HUDEP-2 (cell line): ENCODE data around the gene MCIDAS.
A peak's percentile ranks its signal among the peaks of the same experiment; 100 is the strongest.

Source experiments
- DNase-seq, 76 experiments: peaks; one replicate each; lab custom pipeline; 2025; ENCODE audit not compliant: unreplicated experiment in 76 of 76; lab: John Stamatoyannopoulos, UW

Gene MCIDAS

GRCh38 chr5:55226934-55227663 lies at the start of gene MCIDAS:
MCIDAS (minus strand) TSS chr5:55227315; CDS start chr5:55227138, 177 bp downstream.
- peak in 45 of 76 experiments; percentile 3 to 65 (median 29) for DNase-seq

- no peak for DNase-seq
Observed at GRCh38 chr5:55276771-55277170, 49.7 kb upstream of the MCIDAS start.

GRCh38 chr5:55258339-55258738 lies 31.2 kb upstream of the MCIDAS start:
- no peak for DNase-seq

- no peak for DNase-seq
Observed at GRCh38 chr5:55254802-55255201, 27.7 kb upstream of the MCIDAS start.

- no peak for DNase-seq
Observed at GRCh38 chr5:55250064-55250463, 22.9 kb upstream of the MCIDAS start.

GRCh38 chr5:55241746-55242145 lies 14.6 kb upstream of the MCIDAS start:
- DNase-seq: no peak

- no peak for DNase-seq
Observed at GRCh38 chr5:55236800-55237199, 9.7 kb upstream of the MCIDAS start.

- no peak for DNase-seq
Observed at GRCh38 chr5:55234121-55234700, 7.1 kb upstream of the MCIDAS start.

- DNase-seq: peak in 59 of 76 experiments; percentile 5 to 69 (median 36)
Observed at GRCh38 chr5:55232985-55233928, 6.1 kb upstream of the MCIDAS start, which contains the start of gene CCNO. CCNO (minus strand) TSS chr5:55233608; CDS start chr5:55233523, 85 bp downstream.

GRCh38 chr5:55232271-55232984 lies 5.3 kb upstream of the MCIDAS start:
- DNase-seq: peak in 5 of 76 experiments; percentile 6 to 24 (median 14)

GRCh38 chr5:55231919-55232270 lies 4.8 kb upstream of the MCIDAS start:
- no peak for DNase-seq

- peak in 1 of 76 experiments; percentile 14 for DNase-seq
Observed at GRCh38 chr5:55231029-55231918, 4.2 kb upstream of the MCIDAS start.

GRCh38 chr5:55230086-55230629 lies 3.0 kb upstream of the MCIDAS start:
- no peak for DNase-seq

- peak in 1 of 76 experiments; percentile 5 for DNase-seq
Observed at GRCh38 chr5:55227664-55228430, 732 bp upstream of the MCIDAS start.

GRCh38 chr5:55226027-55226933 lies 835 bp downstream of the MCIDAS start:
- peak in 64 of 76 experiments; percentile 1 to 74 (median 47) for DNase-seq

- DNase-seq: no peak
Observed at GRCh38 chr5:55225346-55225745, 1.8 kb downstream of the MCIDAS start.

- no peak for DNase-seq
Observed at GRCh38 chr5:55223812-55224240, 3.3 kb downstream of the MCIDAS start.
